ENCODE data around the gene LGALS4.

DNA sequence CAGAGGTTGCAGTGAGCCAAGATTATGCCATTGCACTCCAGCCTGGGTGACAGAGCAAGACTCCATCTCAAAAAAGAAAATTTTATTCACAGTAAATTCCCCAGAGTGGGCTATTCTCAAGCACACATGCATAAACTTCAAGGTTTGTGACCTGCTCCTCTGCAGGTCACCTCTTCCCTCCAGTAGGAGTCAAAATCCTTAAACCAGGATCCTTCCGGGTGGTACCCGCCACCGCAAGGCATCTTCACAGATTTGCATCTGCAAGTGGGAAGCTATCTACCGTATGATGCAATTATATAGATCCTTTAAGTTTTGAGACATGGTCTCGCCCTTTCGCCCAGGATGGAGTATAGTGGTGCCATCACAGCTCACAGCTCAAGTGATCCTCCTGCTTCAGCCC is 21.8 kb upstream of the LGALS4 start:
- TF ChIP-seq, protein P1, sequence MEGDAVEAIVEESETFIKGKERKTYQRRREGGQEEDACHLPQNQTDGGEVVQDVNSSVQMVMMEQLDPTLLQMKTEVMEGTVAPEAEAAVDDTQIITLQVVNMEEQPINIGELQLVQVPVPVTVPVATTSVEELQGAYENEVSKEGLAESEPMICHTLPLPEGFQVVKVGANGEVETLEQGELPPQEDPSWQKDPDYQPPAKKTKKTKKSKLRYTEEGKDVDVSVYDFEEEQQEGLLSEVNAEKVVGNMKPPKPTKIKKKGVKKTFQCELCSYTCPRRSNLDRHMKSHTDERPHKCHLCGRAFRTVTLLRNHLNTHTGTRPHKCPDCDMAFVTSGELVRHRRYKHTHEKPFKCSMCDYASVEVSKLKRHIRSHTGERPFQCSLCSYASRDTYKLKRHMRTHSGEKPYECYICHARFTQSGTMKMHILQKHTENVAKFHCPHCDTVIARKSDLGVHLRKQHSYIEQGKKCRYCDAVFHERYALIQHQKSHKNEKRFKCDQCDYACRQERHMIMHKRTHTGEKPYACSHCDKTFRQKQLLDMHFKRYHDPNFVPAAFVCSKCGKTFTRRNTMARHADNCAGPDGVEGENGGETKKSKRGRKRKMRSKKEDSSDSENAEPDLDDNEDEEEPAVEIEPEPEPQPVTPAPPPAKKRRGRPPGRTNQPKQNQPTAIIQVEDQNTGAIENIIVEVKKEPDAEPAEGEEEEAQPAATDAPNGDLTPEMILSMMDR (conservative IDR thresholded peaks at IDR 0.05 in 1 of 2, IDR thresholded peaks at IDR 0.05 in 1 of 2; ENCODE audit: extremely low read depth in 1 of 2, insufficient read depth in 1 of 2, low read depth in 1 of 2, low read length in 2 of 2) = no peak
- no peak for TF ChIP-seq EZH2 (IDR thresholded peaks at IDR 0.05; ENCODE audit: borderline replicate concordance, low read length)
